ENCODE data around the gene SLC9A9.

GRCh38 chr3:143888166-143888565 is 39.9 kb upstream of the SLC9A9 start:
- TF ChIP-seq CTCF (conservative IDR thresholded peaks at IDR 0.05 in 1 of 2, IDR thresholded peaks at IDR 0.05 in 1 of 2; ENCODE audit: low read depth in 1 of 2, low read length in 2 of 2) (no peak), EZH2 (IDR thresholded peaks at IDR 0.05; ENCODE audit: low read length, missing control alignments) (no peak)

Data from fibroblast of lung (primary cell).